IPS-11a (cell line): ENCODE results near the gene SEMA3E.

ENCODE experiments used
- H3K4me3 ChIP-seq: one replicate; pipeline ENCODE4 v1.5.1; 2013; ENCODE audit warnings: low read depth, low read length, control low read depth

SEMA3E gene

GRCh38 chr7:83643012-83643411, 5.9 kb downstream of the SEMA3E start:
- no peak overlapping the region for H3K4me3 ChIP-seq

GRCh38 chr7:83640731-83641537, 8.0 kb downstream of the SEMA3E start:
- H3K4me3 ChIP-seq: no peak overlapping the region

- H3K4me3 ChIP-seq: no peak overlapping the region
These were observed 8.7 kb downstream of the SEMA3E start for GRCh38 chr7:83640240-83640639.

- H3K4me3 ChIP-seq: no peak overlapping the region
These were observed 15.4 kb downstream of the SEMA3E start for GRCh38 chr7:83633516-83633915.

- H3K4me3 ChIP-seq: no peak overlapping the region
These were observed 19.6 kb downstream of the SEMA3E start for GRCh38 chr7:83629117-83629880.

- H3K4me3 ChIP-seq: no peak overlapping the region
These were observed 31.1 kb downstream of the SEMA3E start for GRCh38 chr7:83617858-83618257.

GRCh38 chr7:83614112-83614511, 34.8 kb downstream of the SEMA3E start:
- H3K4me3 ChIP-seq: no peak overlapping the region

GRCh38 chr7:83613232-83613631, 35.7 kb downstream of the SEMA3E start:
- no peak overlapping the region for H3K4me3 ChIP-seq

GRCh38 chr7:83611776-83612175, 37.2 kb downstream of the SEMA3E start:
- H3K4me3 ChIP-seq: no peak overlapping the region

- no peak overlapping the region for H3K4me3 ChIP-seq
These were observed 38.2 kb downstream of the SEMA3E start for GRCh38 chr7:83610649-83611304.

- H3K4me3 ChIP-seq: no peak overlapping the region
These were observed 40.2 kb downstream of the SEMA3E start for GRCh38 chr7:83608716-83609115.

- H3K4me3 ChIP-seq: no peak overlapping the region
These were observed 45.3 kb downstream of the SEMA3E start for GRCh38 chr7:83603649-83604048.

- H3K4me3 ChIP-seq: no peak overlapping the region
These were observed 49.8 kb downstream of the SEMA3E start for GRCh38 chr7:83599131-83599530.

- H3K4me3 ChIP-seq: no peak overlapping the region
These were observed 54.9 kb downstream of the SEMA3E start for GRCh38 chr7:83593921-83594475.

GRCh38 chr7:83588602-83589240, 60.2 kb downstream of the SEMA3E start:
- no peak overlapping the region for H3K4me3 ChIP-seq

GRCh38 chr7:83586281-83586680, 62.7 kb downstream of the SEMA3E start:
- no peak overlapping the region for H3K4me3 ChIP-seq

GRCh38 chr7:83581667-83582435, 67.1 kb downstream of the SEMA3E start:
- H3K4me3 ChIP-seq: no peak overlapping the region

- no peak overlapping the region for H3K4me3 ChIP-seq
These were observed 69.2 kb downstream of the SEMA3E start for GRCh38 chr7:83579740-83580139.

- H3K4me3 ChIP-seq: no peak overlapping the region
These were observed 73.5 kb downstream of the SEMA3E start for GRCh38 chr7:83575436-83575835.

GRCh38 chr7:83574616-83575015, 74.3 kb downstream of the SEMA3E start:
- H3K4me3 ChIP-seq: no peak overlapping the region
